H9 (cell line): ENCODE data around the gene RBM19. TPM values are rescaled to one million over a fixed set of nuclear protein-coding genes. Genes with fewer than 3 reads are reported as not detected.

Experiments used
- DNase-seq: peaks from one replicate; pipeline ENCODE4 v3.0.0-alpha.2; 2017
- H2AFZ ChIP-seq: one replicate; pipeline ENCODE4 v1.6.1; 2013; ENCODE audit warnings: mild to moderate bottlenecking, low read length, control low read depth, moderate library complexity
- H2AK5ac ChIP-seq: 2 replicates; pipeline ENCODE4 v1.6.1; 2013; ENCODE audit warnings: low read length, control low read depth, mixed read lengths; ENCODE audit not compliant: insufficient read length
- H2BK120ac ChIP-seq: one replicate; pipeline ENCODE4 v1.6.1; 2013; ENCODE audit warnings: low read depth, mild to moderate bottlenecking, low read length, control low read depth, inconsistent platforms; ENCODE audit not compliant: poor library complexity, severe bottlenecking
- H2BK12ac ChIP-seq: 2 replicates; pipeline ENCODE4 v1.6.1; 2013; ENCODE audit warnings: low read length, control low read depth, mixed read lengths, low read depth; ENCODE audit not compliant: insufficient read length
- H2BK15ac ChIP-seq: 2 replicates; pipeline ENCODE4 v1.6.1; 2013; ENCODE audit warnings: low read depth, low read length, control low read depth
- H2BK20ac ChIP-seq: one replicate; pipeline ENCODE4 v1.6.1; 2013; ENCODE audit warnings: low read depth, mild to moderate bottlenecking, low read length, control low read depth, inconsistent platforms; ENCODE audit not compliant: poor library complexity, severe bottlenecking
- H2BK5ac ChIP-seq: 2 replicates; pipeline ENCODE4 v1.6.1; 2013; ENCODE audit warnings: low read length, control low read depth, mixed read lengths; ENCODE audit not compliant: insufficient read length
- H3K14ac ChIP-seq: 2 replicates; pipeline ENCODE4 v1.6.1; 2013; ENCODE audit warnings: low read length, control low read depth; ENCODE audit not compliant: insufficient read depth
- H3K18ac ChIP-seq: 2 replicates; pipeline ENCODE4 v1.6.1; 2013; ENCODE audit warnings: low read depth, mild to moderate bottlenecking, mixed read lengths, low read length, control low read depth; ENCODE audit not compliant: insufficient read length
- H3K23ac ChIP-seq: 2 replicates; pipeline ENCODE4 v1.6.1; 2013; ENCODE audit warnings: low read length, control low read depth, mixed read lengths, low read depth; ENCODE audit not compliant: insufficient read length
- H3K23me2 ChIP-seq: 2 replicates; pipeline ENCODE4 v1.6.1; 2013; ENCODE audit warnings: low read depth, mild to moderate bottlenecking, mixed read lengths, low read length, control low read depth; ENCODE audit not compliant: insufficient read length, poor library complexity, severe bottlenecking
- H3K27ac ChIP-seq: 2 replicates; pipeline ENCODE4 v1.5.1; 2013; ENCODE audit warnings: low read length, control low read depth, mixed read lengths, low read depth; ENCODE audit not compliant: insufficient read length
- H3K27me3 ChIP-seq: 2 replicates; pipeline ENCODE4 v1.6.1; 2013; ENCODE audit warnings: low read length, control low read depth, inconsistent platforms; ENCODE audit not compliant: insufficient read depth
- H3K4ac ChIP-seq: 2 replicates; pipeline ENCODE4 v1.6.1; 2013; ENCODE audit warnings: low read depth, mild to moderate bottlenecking, control low read depth, inconsistent platforms, low read length, moderate library complexity
- H3K4me1 ChIP-seq: 2 replicates; pipeline ENCODE4 v1.6.1; 2013; ENCODE audit warnings: low read length, control low read depth, inconsistent platforms; ENCODE audit not compliant: insufficient read depth
- H3K4me2 ChIP-seq: 2 replicates; pipeline ENCODE4 v1.6.1; 2013; ENCODE audit warnings: low read length, control low read depth, mixed read lengths; ENCODE audit not compliant: insufficient read length, insufficient read depth
- H3K56ac ChIP-seq: 2 replicates; pipeline ENCODE4 v1.6.1; 2013; ENCODE audit warnings: low read depth, mild to moderate bottlenecking, mixed read lengths, low read length, control low read depth; ENCODE audit not compliant: insufficient read length
- H3K79me1 ChIP-seq: 2 replicates; pipeline ENCODE4 v1.6.1; 2013; ENCODE audit warnings: low read depth, mild to moderate bottlenecking, moderate library complexity, low read length, control low read depth, inconsistent platforms; ENCODE audit not compliant: insufficient read depth, poor library complexity, severe bottlenecking
- H3K79me2 ChIP-seq: 2 replicates; pipeline ENCODE4 v1.6.1; 2013; ENCODE audit warnings: low read length, control low read depth, inconsistent platforms; ENCODE audit not compliant: insufficient read depth
- H3K9ac ChIP-seq: 2 replicates; pipeline ENCODE4 v1.6.1; 2013; ENCODE audit warnings: low read length, control low read depth, mixed read lengths; ENCODE audit not compliant: insufficient read length; ENCODE audit errors: extremely low read depth
- H3K9me3 ChIP-seq: one replicate; pipeline ENCODE4 v1.6.1; 2013; ENCODE audit warnings: low read depth, low read length, inconsistent platforms; ENCODE audit not compliant: control insufficient read depth
- H3T11ph ChIP-seq: one replicate; pipeline ENCODE4 v1.6.1; 2013; ENCODE audit warnings: mild to moderate bottlenecking, low read length, control low read depth, inconsistent platforms
- H4K20me1 ChIP-seq: one replicate; pipeline ENCODE4 v1.6.1; 2013; ENCODE audit not compliant: control insufficient read depth, insufficient read length, insufficient read depth
- H4K5ac ChIP-seq: 2 replicates; pipeline ENCODE4 v1.6.1; 2013; ENCODE audit warnings: low read depth, mild to moderate bottlenecking, mixed read lengths, low read length, control low read depth; ENCODE audit not compliant: insufficient read length
- H4K8ac ChIP-seq: replicated peaks from 2 replicates; pipeline ENCODE4 v1.6.1; 2013; ENCODE audit warnings: low read length, control low read depth, mixed read lengths, low read depth; ENCODE audit not compliant: insufficient read length
- H4K91ac ChIP-seq: 2 replicates; pipeline ENCODE4 v1.6.1; 2013; ENCODE audit warnings: low read depth, mild to moderate bottlenecking, moderate library complexity, mixed read lengths, low read length, control low read depth; ENCODE audit not compliant: insufficient read length
- H3K27ac Mint-ChIP-seq, 3 experiments: 2 replicates in 2 of 3; 3 replicates in 1 of 3; pipeline ENCODE4 v1.8.0; 2020 to 2021; ENCODE audit warnings: mixed read lengths in 3 of 3, mild to moderate bottlenecking in 1 of 3, moderate library complexity in 1 of 3
- H3K27me3 Mint-ChIP-seq: 2 replicates; pipeline ENCODE4 v1.8.0; 2021; ENCODE audit warnings: low read depth, mild to moderate bottlenecking, moderate library complexity, mixed read lengths
- H3K36me3 Mint-ChIP-seq, 3 experiments: 2 replicates in 2 of 3; 3 replicates in 1 of 3; pipeline ENCODE4 v1.8.0; 2020 to 2021; ENCODE audit warnings: low read depth in 3 of 3, mixed read lengths in 3 of 3; ENCODE audit not compliant: insufficient read depth in 1 of 3
- H3K4me1 Mint-ChIP-seq, 2 experiments: 2 replicates each; pipeline ENCODE4 v1.8.0; 2020; ENCODE audit warnings: mixed read lengths in 2 of 2
- H3K4me3 Mint-ChIP-seq, 2 experiments: 2 replicates in 1 of 2; 3 replicates in 1 of 2; pipeline ENCODE4 v1.8.0; 2020 to 2021; ENCODE audit warnings: mild to moderate bottlenecking in 2 of 2, mixed read lengths in 2 of 2, moderate library complexity in 1 of 2
- H3K9me3 Mint-ChIP-seq, 2 experiments: 2 replicates in 1 of 2; 3 replicates in 1 of 2; pipeline ENCODE4 v1.8.0; 2020; ENCODE audit warnings: mild to moderate bottlenecking in 2 of 2, mixed read lengths in 2 of 2, moderate library complexity in 1 of 2
- CTCF ChIP-seq: fragments of 200-600 bp; sonication (generic); conservative IDR thresholded peaks from 3 replicates; pipeline ENCODE4 v1.8.0; 2021; ENCODE audit warnings: antibody characterized with exemption, mild to moderate bottlenecking
- WGBS: extraction: QIAGEN DNeasy Blood & Tissue Kit; methylation state at CpG from one replicate; pipeline ENCODE4 v1.1.7; 2013; ENCODE audit warnings: missing lambda C conversion rate, low lambda C conversion rate, mixed read lengths; ENCODE audit not compliant: insufficient read length; ENCODE audit errors: extremely low coverage; 5-methylcytosine and 5-hydroxymethylcytosine counted together
- total RNA-seq: library from RNA; stranded (reverse); gene quantifications from 2 replicates; pipeline ENCODE4 v1.2.1, GENCODE V29; 2021

The RBM19 gene
- total RNA-seq, 1 experiment from 2014 or later: 32.2 TPM

- WGBS: no CpG with 5 or more reads among the region's 10 CpGs
- no peak overlapping the region for H2BK120ac ChIP-seq
- H3K79me1 ChIP-seq: no peaks in the 10 kb centered on the region
- no peak overlapping the region for H2BK12ac ChIP-seq
- no peak overlapping the region for H2BK15ac ChIP-seq
- Mint-ChIP-seq H3K4me3 (no peak overlapping the region), H3K4me1 (peaks cover 0 to 6% of the 10 kb centered on the region in 2 experiments; a peak in 2 of 4 replicates), H3K27ac (no peak overlapping the region; a peak in 1 of 7 replicates), H3K9me3 (peaks cover 7 to 12% of the 10 kb centered on the region in 2 experiments), H3K27me3 (peaks cover 40% of the 10 kb centered on the region), H3K36me3 (no peaks in the 10 kb centered on the region; a peak in 1 of 7 replicates)
- H3K23ac ChIP-seq: no peak overlapping the region
- no peak overlapping the region for H2BK20ac ChIP-seq
- H3T11ph ChIP-seq: no peak overlapping the region
- H4K91ac ChIP-seq: no peak overlapping the region
- no peak overlapping the region for H2AK5ac ChIP-seq
- H4K5ac ChIP-seq: no peak overlapping the region
- no peak overlapping the region for H3K4ac ChIP-seq
- H3K56ac ChIP-seq: no peak overlapping the region
- no peak overlapping the region for H2AFZ ChIP-seq
- DNase-seq: no peak
- H3K79me2 ChIP-seq: no peaks in the 10 kb centered on the region
- H4K20me1 ChIP-seq: no peaks in the 10 kb centered on the region
- no peak overlapping the region for H2BK5ac ChIP-seq
- no peaks in the 10 kb centered on the region for H3K9me3 ChIP-seq
- no peaks in the 10 kb centered on the region; the same call in 1 of the 2 replicates for H3K27me3 ChIP-seq
- TF ChIP-seq CTCF: no peak
- no peak overlapping the region for H3K18ac ChIP-seq
- no peak overlapping the region for H3K27ac ChIP-seq
- no peak overlapping the region for H4K8ac ChIP-seq
- no peaks in the 10 kb centered on the region for H3K4me1 ChIP-seq
- H3K23me2 ChIP-seq: no peaks in the 10 kb centered on the region
- no peak overlapping the region for H3K4me2 ChIP-seq
- H3K9ac ChIP-seq: no peak overlapping the region
- no peak overlapping the region for H3K14ac ChIP-seq
Measured at GRCh38 chr12:114011711-114012110, 45.6 kb upstream of the RBM19 start.
